Anterior cingulate cortex (tissue), 58 donors: ENCODE data around the gene WNT11.

Experiments used
- DNase-seq, 58 donors: peaks; one replicate each; lab custom pipeline; 2025; lab: John Stamatoyannopoulos, UW

WNT11 gene

DNA sequence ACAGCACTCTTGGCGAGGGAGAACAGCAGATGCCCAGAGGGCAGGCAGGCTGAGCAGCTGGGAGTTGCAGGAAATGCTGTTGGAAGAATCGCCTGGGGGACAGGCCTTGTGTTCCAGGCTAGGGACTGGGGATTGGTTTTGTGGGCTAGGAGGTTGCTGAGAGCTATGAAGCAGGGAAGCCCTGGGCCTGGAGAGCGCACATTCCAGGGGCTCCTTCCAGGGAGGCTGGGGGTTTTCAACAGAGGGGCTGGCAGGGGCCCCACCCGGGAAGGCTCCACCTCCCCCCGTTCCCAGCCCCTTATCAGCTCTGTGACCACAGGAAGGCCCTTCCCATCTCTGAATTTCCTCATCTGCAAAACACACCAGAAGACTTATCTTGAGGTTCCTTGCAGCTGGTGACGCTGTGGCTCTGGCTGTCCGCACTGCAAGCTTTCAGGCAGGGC, 21.7 kb downstream of the WNT11 start:
- DNase-seq, result no peak

DNA sequence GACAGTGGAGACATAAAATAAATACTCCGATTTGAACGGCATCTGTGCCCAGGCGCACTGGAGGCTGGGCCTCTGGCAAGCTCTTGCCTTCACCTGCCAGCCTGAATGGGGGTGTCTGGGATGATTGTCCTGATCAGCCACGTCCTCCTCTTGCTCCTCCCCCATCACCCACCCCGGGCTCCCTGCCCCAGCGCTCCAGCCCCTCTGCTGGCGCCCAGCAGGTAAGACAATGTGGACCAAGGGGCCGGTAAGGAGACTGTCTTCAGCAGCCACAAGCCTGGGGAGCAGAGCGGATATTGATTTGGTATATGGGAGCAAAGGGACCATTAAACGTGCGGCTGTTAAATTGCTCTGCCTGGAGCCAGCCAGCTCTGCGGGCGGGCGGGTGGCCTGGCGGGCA, 24.9 kb downstream of the WNT11 start:
- no peak for DNase-seq

DNA sequence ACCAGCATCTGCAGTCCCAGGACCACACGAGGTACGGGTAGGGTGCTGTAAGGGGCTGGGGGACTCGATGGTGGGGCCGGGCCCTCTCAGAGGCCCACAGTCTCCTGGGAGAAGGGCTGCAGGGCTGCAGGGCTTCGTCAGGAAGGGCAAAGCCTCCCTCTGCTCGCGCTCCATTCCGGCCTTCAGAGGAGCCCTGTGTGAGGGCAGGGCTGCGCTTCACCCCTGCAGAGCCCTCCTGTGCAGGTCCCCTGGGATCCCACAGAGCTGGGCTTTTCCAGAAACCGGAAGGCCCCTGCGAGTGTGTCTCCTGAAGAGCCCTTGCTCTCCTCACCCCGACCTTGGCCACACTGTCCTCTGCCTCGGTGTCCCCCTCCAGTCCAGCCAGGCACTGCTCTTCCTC, 27.2 kb downstream of the WNT11 start:
- DNase-seq, result no peak

DNA sequence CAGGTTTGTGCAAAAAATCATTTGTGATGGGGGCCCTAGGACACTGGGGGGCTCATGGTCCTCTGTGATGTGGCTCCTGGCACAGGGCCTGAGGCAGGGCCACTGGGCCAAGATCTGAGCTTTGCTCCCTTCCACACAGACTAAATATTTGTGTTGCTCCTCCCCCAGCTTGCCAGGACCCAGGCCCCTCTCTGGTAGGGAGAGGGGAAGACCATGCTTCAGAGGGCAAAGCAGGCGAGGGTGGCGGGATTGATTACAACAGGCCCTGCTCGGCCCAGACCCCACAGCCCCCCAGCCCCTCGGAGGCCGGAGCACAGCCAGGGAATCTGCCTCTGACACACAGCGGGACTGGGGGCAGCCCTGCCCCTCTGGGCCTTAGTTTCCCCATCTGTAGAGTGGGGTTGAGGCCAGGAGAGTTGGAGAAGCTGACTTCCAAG, 29.0 kb downstream of the WNT11 start:
- DNase-seq, result no peak

DNA sequence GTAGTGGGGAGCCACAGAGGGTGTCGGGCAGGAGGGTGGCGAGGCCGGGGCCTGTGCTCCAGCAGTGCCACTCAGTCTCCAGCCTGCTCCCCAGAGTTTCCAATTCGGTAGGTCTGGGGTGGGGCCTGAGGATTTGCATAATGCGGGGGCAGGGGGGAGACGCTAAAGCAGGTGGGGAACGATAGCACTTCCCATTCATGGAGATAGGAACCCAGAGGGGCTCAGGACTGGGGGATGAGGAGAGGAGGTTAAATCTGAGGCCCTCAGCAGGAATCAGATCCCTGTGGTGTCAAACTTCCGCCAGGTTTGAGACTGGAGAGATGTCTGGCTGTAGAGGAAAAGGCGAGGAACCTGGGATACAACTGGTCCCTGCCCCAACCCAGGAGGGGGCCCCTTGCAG, 29.8 kb downstream of the WNT11 start:
- no peak for DNase-seq

DNA sequence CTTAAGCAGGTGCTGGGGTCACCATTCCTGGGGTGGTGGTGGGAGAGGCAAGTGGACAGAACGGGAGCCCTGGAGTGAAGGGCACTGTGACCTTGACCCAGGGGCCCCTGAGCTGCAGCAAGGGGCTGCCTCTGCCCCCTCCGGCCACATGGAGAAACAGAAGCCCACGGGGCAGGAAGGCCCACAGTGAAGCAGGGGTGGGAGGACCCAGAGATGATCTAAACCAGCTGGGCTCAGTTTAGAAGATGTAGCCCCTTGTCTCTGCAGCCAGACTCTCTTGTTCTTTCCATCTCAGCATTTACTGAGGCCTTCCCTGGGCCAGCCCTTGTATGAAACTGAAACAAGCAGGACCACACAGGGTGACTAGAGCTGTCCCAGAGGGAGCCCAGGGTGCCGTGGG, 30.5 kb downstream of the WNT11 start:
- DNase-seq, result no peak

DNA sequence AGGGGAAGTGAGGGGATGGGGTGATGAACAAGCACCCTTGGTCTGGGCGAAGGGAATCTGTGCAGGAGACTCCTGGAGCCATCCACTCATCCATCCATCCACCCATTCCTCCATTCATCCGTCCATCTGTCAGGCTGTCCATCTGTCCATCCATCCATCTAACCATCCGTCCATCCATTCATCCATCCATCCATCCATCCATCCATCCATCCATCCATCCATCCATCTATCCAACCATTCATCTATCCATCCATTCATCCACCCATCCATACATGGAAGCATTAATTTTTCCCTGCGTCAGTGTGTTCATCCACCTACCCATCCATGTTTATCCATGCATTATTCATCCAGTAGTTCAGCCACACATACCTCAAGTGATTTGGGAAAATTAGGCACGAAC, 32.0 kb downstream of the WNT11 start:
- DNase-seq, result no peak

DNA sequence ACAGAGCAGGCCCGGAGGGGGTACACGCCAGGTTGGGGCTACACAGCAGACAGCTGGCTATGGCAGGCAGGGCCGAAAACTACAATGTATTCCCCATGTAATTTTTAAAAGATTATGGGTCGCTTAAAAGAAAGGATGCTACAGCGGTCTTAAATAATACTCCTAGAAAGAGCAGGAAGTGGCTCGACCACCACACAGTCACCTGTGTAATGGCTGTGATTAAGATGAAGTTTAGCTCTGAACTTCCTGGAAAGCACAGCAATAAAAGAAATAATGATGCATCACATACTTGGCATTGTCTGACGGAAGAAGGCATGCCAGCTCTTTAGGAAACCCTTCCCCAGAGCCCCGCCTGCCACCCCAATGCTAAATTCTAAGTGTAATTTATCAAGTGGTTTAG, 32.6 kb downstream of the WNT11 start:
- DNase-seq, result no peak

DNA sequence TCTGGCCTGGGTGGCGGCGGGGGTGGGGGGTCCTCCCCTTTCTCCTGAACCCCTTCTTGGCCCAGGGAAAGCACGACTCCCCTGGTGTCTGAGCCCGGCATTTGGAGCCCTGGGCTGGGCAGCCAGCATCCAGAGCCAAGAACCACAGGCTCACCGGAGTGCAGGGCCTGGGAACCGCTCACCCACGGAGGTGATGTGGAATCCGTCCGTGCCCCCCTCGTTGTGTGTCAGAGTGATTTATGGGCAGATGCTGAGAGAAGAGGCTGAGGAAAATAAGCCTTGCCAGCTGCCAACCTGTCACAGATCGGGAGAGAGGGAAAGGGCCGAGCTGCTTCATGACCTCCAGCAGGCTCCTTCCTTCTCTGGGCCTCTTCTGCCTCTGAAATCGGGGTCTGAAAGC, 33.7 kb downstream of the WNT11 start:
- no peak for DNase-seq

DNA sequence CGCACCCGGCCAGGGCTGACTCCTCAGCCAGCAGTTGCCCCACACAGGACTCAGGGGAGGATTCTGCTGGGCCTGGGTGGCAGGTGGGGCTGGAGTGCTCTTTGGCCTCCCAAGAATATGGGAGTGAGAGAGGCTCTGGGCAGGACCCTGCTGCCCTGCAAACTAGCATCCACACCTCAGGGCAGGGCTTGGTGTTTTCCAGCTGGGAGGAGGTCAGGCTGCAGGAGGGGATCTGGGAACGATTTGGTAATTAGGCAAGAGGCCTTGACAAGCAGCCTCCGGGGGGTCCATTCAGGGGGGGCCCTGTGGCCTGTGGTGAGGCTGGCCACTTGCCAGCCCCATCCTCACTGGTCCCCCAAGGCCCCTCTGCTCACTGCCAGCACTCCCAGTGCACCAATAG, 35.8 kb downstream of the WNT11 start:
- no peak for DNase-seq

DNA sequence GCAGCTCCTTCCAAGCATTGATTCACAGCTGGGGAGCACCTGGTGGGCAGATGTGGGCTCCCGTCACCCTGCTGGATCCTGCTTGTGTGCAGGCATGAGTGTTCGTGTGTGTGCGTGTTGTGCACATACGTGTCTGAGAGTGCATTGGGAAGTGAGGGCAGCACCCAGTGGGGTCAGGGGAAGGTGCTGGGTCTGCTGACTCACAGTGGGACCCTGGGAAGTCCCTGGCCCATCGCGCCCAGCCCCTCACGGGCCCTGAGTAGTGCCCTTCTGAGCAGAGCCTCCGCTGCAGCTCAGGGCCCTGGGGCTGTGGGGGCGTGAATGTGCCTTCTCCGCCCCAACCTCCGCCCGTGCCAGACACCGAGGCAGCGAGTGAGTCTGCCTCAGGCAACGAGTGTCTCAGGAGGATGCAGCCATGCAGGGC, 36.8 kb downstream of the WNT11 start:
- DNase-seq, result no peak

DNA sequence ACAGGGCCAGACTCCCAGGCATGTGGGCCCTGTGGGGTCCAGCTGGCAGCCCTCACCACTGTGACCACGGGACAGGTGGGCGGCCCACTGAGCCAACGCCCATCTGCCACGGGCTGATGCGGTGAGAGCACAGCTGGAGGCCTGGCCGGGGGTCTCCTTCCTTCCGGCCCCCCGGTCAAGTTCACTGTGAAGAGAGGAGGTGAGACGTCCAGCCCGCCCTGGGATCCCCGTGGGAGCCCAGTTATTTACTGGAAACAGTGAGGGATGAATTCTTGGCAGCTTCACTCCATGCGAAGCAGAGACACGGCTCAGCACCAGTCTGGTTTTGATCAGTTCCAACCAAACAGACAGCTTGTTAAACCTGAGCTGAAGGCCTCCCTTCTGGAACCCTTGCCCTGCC, 38.7 kb downstream of the WNT11 start:
- no peak for DNase-seq

DNA sequence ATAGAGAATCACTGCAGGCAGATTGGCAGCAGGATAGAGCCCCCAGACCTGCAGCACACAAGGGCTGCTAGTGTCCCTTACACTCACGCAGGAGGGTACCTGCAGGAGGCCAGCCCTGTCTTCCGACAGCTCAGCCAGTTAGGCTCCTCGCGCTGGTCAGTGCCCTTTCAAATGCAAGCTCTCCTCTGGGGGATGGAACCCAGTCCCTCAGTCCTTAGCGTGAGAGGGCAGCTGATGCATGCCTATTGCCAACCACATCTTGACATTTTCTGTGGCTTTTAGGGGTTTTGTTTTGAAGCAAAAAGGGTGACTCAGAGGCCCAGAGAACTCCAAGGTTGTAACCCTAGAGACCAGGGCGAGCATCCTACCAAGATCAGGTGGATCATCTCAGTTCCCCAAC, 40.0 kb downstream of the WNT11 start:
- no peak for DNase-seq

DNA sequence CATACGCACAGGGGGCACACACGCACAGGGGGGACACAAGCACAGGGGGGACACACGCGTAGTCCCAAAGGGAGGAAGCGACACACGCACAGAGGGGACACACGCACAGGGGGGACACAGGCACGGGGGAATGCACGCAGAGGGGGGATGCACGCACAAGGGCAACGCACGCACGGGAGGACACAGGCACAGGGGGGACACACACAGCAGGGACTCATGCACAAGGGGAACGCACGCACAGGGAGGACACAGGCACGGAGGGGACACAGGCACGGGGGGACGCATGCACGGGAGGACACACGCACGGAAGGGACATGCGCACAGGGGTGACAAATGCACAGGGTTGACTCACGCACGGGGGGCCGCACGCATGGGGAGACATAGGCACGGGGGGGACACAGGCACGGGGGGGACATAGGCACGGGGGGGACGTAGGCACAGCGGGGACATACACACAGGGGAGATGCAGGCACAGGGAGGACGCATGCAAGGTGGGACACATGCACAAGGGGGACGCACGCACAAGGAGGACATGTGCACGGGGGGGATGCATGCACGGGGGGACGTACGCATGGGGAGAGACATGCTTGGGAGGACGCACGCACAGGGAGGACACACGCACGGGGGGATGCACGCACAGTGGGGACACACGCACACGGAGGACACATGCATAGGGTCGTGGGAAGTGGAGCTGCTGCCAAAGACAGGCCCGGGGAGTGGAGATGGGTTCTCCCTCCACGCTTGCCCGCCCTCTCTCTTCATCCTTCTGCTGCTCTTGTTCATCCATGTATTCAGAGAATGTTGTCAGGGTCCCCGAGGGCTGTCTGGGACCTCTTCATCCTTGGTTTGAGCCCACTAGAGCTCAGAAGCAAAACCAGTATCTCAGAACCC, 41.2 kb downstream of the WNT11 start:
- DNase-seq, result no peak

DNA sequence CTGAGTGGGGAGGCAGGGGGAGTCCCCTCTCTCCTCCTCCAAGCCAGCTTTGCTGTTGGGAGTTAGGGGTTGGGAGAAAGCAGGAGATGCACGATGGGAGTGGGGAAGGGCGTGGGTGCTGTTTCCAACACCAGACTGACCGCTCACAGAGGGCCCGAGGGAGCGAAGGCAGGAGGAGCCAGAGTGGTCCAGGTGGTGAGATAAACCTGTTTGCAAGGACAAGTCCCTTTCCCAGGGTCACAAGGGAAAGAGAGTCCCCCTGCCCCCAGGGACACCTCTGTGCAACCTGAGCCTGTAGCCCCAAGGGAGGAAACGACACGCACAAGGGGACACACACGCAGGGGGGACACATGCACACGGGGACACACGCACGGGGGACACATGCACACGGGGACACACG, 42.2 kb downstream of the WNT11 start:
- no peak for DNase-seq

DNA sequence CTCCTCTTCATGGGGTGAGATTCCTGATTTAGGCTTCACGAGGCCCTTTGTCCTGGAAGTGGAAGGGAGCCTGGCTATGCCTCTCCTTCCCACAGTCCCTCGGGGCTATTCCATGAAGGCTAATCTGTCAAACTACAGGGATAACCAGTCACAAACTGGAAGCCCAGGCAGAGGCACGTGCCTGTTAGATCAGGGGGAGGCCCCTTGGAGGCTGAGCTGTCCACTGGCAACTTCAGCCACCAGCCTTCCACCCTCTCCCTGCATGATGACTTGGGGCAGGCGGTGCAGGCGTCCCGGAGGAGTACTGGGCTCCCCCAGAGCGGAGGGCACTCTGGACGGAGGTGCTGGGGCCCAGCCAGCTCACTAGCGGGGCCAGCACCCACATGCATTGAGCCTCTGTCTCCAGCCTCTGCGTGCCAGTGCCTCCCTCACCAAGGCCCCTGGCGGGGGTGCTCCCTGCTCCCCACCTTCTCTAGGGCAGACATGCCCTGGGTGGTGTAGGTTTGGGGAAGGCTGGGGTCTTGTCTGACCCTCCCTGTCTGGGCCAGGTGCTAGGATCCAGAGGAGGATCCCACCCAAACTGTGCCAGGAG, 42.9 kb downstream of the WNT11 start:
- no peak for DNase-seq

DNA sequence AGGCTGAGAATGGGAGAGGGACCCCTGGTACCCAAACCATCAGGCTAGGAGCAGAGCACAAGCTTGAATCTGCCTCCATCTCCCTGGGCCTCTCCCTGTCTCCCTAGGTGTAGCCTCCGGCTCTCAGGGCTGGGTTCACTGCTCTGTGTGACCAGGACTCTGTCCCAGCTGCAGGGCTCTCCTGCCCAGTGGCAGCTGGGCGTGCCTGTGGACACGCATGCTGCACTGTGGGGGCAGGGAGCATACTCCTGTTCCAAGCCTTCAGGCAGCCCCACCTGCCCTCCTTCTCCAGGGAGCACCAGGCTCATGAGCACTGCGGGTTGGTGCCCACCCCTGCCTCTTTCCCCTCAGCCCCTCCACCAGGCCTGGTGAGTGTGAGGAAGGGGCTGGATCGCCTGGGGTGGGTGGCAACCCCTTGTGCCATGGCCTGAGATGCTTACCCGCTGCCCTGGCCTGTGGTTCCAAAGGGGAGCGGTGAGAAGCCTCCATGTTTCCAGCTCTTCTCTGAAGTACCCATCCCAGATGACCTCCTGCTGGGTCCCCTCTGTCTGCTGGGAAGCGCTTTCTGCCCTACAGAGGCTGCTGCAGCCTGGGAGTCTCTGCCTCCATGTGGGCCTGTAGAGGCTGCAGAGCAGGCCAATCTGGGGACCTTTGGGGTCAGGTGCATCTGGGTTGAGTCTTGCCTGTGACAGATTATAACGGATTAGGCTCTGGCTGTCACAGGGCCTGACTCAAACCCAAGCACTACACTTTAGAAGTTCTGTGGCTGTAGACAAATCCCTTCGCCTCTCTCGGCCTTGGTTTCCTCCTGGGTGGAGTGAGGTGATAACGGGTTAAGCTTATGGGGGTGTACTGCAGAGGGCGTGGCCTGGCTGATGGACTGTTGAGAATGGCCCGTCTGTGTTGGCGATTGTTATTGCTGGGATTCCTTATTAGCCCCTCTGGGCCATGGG, 43.7 kb downstream of the WNT11 start:
- DNase-seq, result no peak

DNA sequence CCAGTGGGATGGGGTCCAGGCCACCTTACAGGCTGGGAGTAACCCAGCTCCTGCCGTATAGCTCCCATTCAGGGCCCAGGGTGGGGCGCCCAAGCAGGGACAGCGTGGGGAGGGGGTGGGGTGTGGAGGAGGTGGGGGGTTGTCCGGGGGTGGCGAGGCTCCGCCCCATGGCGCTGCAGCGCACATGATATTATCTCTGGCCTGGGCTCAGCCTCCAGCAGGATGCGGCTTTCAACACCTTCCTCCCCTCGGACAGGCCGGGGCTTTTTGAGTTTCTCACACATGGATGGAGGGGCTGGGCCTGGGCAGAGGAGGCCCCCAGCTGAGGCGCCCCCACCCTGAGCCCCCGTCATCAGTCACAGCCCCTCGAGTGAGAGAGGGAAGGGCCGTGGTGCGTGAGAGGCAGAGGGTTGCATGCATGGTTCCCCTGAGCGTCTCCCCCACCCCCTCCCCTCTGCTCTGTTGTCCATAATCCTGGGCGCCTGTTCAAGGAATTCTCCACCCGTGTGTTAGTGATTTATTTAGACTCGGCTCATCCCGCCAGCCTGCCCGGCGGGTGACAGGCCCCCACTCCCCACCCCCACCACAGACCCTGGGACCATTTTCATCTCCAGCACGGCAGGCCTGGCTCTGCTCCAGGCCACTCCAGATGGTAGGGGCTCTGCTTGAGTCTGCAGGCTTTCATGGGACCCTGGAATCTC, 44.9 kb downstream of the WNT11 start:
- DNase-seq, result no peak

DNA sequence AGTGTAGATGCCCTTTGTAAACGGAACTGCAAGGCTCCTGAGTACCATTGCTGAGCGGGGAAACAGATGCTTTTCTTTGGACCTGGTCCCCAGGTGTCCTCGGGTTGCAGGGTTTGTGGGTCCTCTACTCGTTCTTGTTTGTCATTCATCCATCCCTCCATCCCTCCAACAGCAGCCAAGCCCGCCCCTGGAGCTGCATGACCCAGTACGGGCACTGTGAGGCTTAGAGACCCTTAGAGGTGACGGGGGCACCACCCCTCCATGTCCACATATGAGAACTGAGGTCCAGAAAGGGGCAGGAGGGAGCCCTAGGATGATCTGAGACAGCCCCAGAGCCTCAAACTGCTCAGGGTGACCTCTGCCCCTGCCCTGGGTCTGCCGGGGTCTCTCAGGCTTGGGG, 45.4 kb downstream of the WNT11 start:
- no peak for DNase-seq

DNA sequence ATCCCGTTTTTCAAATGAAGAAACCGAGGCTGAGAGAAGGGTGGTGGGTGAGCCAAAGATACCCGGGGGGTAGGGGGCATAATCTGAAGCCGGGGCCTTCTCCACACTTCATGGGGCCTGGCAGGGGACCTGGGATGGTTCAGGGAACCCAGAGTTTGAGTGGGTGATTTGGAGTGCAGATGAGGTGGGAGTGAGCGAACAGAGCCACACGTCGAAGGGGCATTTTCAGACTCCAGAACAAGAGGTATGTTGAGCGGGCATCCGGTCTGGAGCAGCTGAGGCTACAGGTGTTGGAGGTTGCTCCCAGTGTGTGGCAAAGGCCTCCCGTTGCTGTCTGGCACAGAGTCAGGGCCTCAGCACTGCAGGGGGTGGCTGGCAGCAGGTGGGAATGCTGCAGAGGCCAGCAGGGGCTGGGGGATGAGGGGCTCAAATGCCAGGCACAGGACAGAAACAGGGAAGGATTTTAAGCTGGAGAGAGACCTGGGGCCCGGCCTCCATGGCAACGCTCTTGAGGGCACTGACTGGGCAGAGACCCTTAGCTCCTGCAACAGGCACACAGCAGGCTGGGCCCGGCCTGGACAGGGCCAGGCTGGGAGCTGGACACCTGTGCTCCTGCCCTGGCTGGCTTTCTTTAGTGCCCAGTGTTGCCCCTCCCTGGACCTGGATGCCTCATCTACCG, 46.2 kb downstream of the WNT11 start:
- no peak for DNase-seq
